SK-N-MC (cell line): Measurements from ENCODE around the gene KIF26B.
A peak's percentile ranks its signal among the peaks of the same experiment; 100 is the strongest.

Source experiments
- DNase-seq: peaks from one replicate; pipeline ENCODE4 v3.0.0-alpha.2; 2011; ENCODE audit warnings: low read depth, low spot score
- H3K27ac ChIP-seq: fragments of 200-600 bp; sonication (generic); 2 replicates; pipeline ENCODE4 v1.5.1; 2016; ENCODE audit warnings: mixed run types
- H3K36me3 ChIP-seq: fragments of 200-600 bp; sonication (generic); 2 replicates; pipeline ENCODE4 v1.6.1; 2017; ENCODE audit warnings: antibody characterized with exemption, low read length, mixed read lengths; ENCODE audit not compliant: insufficient read depth
- H3K4me3 ChIP-seq: fragments of 200-600 bp; sonication (generic); 2 replicates; pipeline ENCODE4 v1.5.1; 2016
- H3K9ac ChIP-seq: fragments of 200-600 bp; sonication (generic); 2 replicates; pipeline ENCODE4 v1.8.0; 2017; ENCODE audit warnings: mixed run types, mixed read lengths; ENCODE audit not compliant: insufficient read length
- H3K9me3 ChIP-seq: fragments of 200-600 bp; sonication (generic); 2 replicates; pipeline ENCODE4 v1.6.1; 2017; ENCODE audit warnings: low read depth, mild to moderate bottlenecking, antibody characterized with exemption, low read length, moderate library complexity, mixed read lengths
- EZH2 ChIP-seq: fragments of 200-600 bp; sonication (generic); IDR thresholded peaks from one replicate; pipeline ENCODE4 v1.6.1; 2017; ENCODE audit warnings: antibody characterized with exemption
- FOXP2 ChIP-seq: optimal IDR thresholded peaks from 2 replicates; pipeline ENCODE3; 2011; ENCODE audit warnings: mild to moderate bottlenecking, moderate library complexity; ENCODE audit not compliant: insufficient read depth; ENCODE audit errors: extremely low read length, control extremely low read depth
- POLR2AphosphoS5 ChIP-seq: IDR thresholded peaks from 2 replicates; pipeline ENCODE4 v1.6.1; 2012; ENCODE audit warnings: mild to moderate bottlenecking, low read depth, low read length, borderline replicate concordance

KIF26B gene

GRCh38 chr1:245416781-245417180, 262.0 kb downstream of the KIF26B start:
- Histone ChIP-seq H3K27ac (no peak overlapping the region), H3K9ac (no peak overlapping the region), H3K36me3 (no peaks in the 10 kb centered on the region), H3K9me3 (no peaks in the 10 kb centered on the region), H3K4me3 (no peak overlapping the region)
- no peak for DNase-seq
- TF ChIP-seq FOXP2 = no peak
- TF ChIP-seq EZH2 = no peak
- TF ChIP-seq POLR2AphosphoS5 = no peak

DNA sequence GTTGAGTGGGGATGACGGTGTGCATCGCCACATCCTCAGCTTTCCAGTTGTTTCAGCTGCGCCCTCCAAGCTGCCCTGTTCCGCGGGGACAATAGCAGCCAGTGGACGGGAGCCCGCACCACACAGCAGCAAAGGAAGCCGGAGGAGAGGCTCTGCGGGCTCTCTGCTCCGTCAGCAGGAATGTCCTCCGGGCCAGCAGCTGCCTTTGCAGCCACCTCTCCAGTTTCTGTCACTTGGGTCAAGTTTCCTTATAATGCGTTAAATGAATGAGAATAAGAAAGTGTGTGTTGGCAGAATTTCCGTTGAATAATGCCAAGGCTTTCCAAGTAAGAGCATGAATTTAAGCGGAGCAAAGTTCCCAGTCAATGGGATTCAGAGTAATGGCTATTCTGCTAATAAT, 263.3 kb downstream of the KIF26B start:
- H3K9ac ChIP-seq = no peak overlapping the region
- no peak overlapping the region for H3K27ac ChIP-seq
- no peaks in the 10 kb centered on the region for H3K36me3 ChIP-seq
- TF ChIP-seq EZH2 = no peak
- no peak for TF ChIP-seq POLR2AphosphoS5
- no peak for TF ChIP-seq FOXP2
- H3K4me3 ChIP-seq = no peak overlapping the region
- no peak for DNase-seq
- no peaks in the 10 kb centered on the region for H3K9me3 ChIP-seq

- Histone ChIP-seq H3K9ac (no peak overlapping the region), H3K4me3 (no peak overlapping the region), H3K9me3 (no peaks in the 10 kb centered on the region), H3K36me3 (no peaks in the 10 kb centered on the region), H3K27ac (no peak overlapping the region)
- TF ChIP-seq FOXP2 (no peak), POLR2AphosphoS5 (no peak), EZH2 (no peak)
- DNase-seq = no peak
These were observed 264.7 kb downstream of the KIF26B start for GRCh38 chr1:245419461-245419978.

GRCh38 chr1:245419989-245420388, 265.2 kb downstream of the KIF26B start:
- H3K27ac ChIP-seq = no peak overlapping the region
- no peak for DNase-seq
- TF ChIP-seq POLR2AphosphoS5 = no peak
- H3K9me3 ChIP-seq = no peaks in the 10 kb centered on the region
- no peak overlapping the region for H3K4me3 ChIP-seq
- H3K36me3 ChIP-seq = no peaks in the 10 kb centered on the region
- no peak overlapping the region for H3K9ac ChIP-seq

DNA sequence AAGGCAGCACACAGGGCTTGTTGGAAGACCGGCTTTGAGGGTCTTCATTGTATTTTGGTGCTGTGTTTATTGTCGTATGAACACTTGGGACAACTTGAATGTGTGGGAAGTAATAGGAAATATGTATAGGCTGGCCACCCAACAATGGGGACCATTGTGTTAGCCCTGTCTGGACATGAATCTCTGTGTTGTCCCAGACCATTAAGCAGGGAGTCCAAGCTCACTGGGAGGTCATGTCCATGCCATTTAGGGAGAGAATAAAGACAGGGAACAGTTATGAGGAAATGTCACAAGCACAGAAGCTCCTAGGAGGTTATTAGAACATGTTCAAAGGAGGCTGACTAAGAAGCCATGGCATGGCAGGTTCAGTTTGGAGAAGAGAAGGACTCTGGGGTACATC, 266.1 kb downstream of the KIF26B start:
- no peaks in the 10 kb centered on the region for H3K36me3 ChIP-seq
- H3K9me3 ChIP-seq = no peaks in the 10 kb centered on the region
- no peak overlapping the region for H3K9ac ChIP-seq
- no peak overlapping the region for H3K27ac ChIP-seq
- no peak for DNase-seq
- TF ChIP-seq EZH2 (no peak), FOXP2 (no peak)
- H3K4me3 ChIP-seq = no peak overlapping the region

GRCh38 chr1:245428681-245429080, 273.9 kb downstream of the KIF26B start:
- Histone ChIP-seq H3K9me3 (no peaks in the 10 kb centered on the region), H3K36me3 (no peaks in the 10 kb centered on the region), H3K9ac (no peak overlapping the region), H3K27ac (no peak overlapping the region), H3K4me3 (no peak overlapping the region)
- no peak for DNase-seq
- TF ChIP-seq POLR2AphosphoS5 = no peak

GRCh38 chr1:245431706-245432105, 276.9 kb downstream of the KIF26B start:
- H3K36me3 ChIP-seq = no peaks in the 10 kb centered on the region
- H3K27ac ChIP-seq = no peak overlapping the region
- TF ChIP-seq POLR2AphosphoS5 (no peak), EZH2 (no peak), FOXP2 (no peak)
- no peak overlapping the region for H3K4me3 ChIP-seq
- DNase-seq = no peak
- no peaks in the 10 kb centered on the region for H3K9me3 ChIP-seq
- H3K9ac ChIP-seq = no peak overlapping the region

DNA sequence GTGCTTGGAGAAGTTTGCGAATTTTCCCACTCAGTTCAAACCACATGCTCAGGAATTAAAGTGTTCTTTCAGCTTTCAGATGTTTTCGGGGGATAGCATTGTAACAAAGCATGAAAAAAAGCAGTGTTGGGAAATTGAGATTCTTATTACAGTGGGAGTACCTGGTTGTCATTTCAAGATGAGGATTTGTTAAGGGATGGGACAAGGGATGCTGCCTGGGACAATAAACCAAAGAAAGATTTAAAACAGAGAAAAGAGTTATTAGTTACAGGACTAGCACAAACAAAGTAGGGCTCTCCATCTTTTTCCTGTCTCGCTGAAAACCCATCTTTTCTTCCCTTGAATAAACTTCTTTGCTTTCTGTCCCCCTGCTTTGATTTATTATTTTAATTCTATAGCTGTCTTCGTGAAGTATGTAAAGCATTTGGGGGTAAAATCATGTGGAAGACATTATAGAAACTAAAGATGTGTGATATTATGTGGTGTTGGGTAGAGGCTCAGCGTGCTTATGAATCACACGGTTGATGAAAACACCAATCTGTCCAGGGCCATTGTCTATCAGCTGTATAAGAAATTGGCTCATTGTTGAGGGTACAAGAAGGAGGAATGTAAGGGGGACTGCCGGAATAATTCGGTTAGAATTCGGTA, 277.6 kb downstream of the KIF26B start:
- Histone ChIP-seq H3K9me3 (no peaks in the 10 kb centered on the region), H3K36me3 (no peaks in the 10 kb centered on the region), H3K27ac (no peak overlapping the region), H3K9ac (no peak overlapping the region), H3K4me3 (no peak overlapping the region)
- no peak for TF ChIP-seq FOXP2
- TF ChIP-seq POLR2AphosphoS5 = no peak
- TF ChIP-seq EZH2 = no peak
- DNase-seq = no peak

GRCh38 chr1:245433561-245433960, 278.8 kb downstream of the KIF26B start:
- H3K4me3 ChIP-seq = no peak overlapping the region
- TF ChIP-seq POLR2AphosphoS5 (no peak), EZH2 (no peak), FOXP2 (no peak)
- no peak overlapping the region for H3K9ac ChIP-seq
- H3K36me3 ChIP-seq = no peaks in the 10 kb centered on the region
- H3K9me3 ChIP-seq = no peaks in the 10 kb centered on the region
- peak; percentile 37 for DNase-seq
- no peak overlapping the region for H3K27ac ChIP-seq
